Activated CD4-positive, alpha-beta T cell treated with anti-CD3 and anti-CD28 coated beads, Interleukin-2, amount 50 U/mL, for 1 hour (primary cell): ENCODE data around the gene KLHL2.
"Not testable (repeated sequence)": the region's sequence is repeated elsewhere in the genome, so short reads cannot be mapped to it uniquely, and the experiment has no call there.

ENCODE experiments used
- DNase-seq: peaks from one replicate; pipeline ENCODE4 v3.0.0-alpha.2; 2020

KLHL2 gene

GRCh38 chr4:165207431-165208220 lies at the start of gene KLHL2:
Gene KLHL2 (plus strand): TSS chr4:165207561. CDS start chr4:165207877, 316 bp downstream.
- DNase-seq = peak; percentile 61

- no peak for DNase-seq
Measured at GRCh38 chr4:165158762-165159161, 48.6 kb upstream of the KLHL2 start.

- DNase-seq = no peak
Measured at GRCh38 chr4:165164257-165164656, 43.1 kb upstream of the KLHL2 start.

GRCh38 chr4:165166872-165167271 lies 40.5 kb upstream of the KLHL2 start:
- not testable (repeated sequence) for DNase-seq

- DNase-seq = no peak
Measured at GRCh38 chr4:165167650-165168049, 39.7 kb upstream of the KLHL2 start.

- DNase-seq = no peak
Measured at GRCh38 chr4:165170819-165171218, 36.5 kb upstream of the KLHL2 start.

- not testable (repeated sequence) for DNase-seq
Measured at GRCh38 chr4:165175470-165175869, 31.9 kb upstream of the KLHL2 start.

GRCh38 chr4:165175879-165176278 lies 31.5 kb upstream of the KLHL2 start:
- no peak for DNase-seq

- no peak for DNase-seq
Measured at GRCh38 chr4:165177725-165178666, 29.4 kb upstream of the KLHL2 start.

- no peak for DNase-seq
Measured at GRCh38 chr4:165184220-165184619, 23.1 kb upstream of the KLHL2 start.

GRCh38 chr4:165184998-165185397 lies 22.4 kb upstream of the KLHL2 start:
- not testable (repeated sequence) for DNase-seq

GRCh38 chr4:165185448-165185847 lies 21.9 kb upstream of the KLHL2 start:
- no peak for DNase-seq

- no peak for DNase-seq
Measured at GRCh38 chr4:165190591-165191347, 16.6 kb upstream of the KLHL2 start.

- DNase-seq = no peak
Measured at GRCh38 chr4:165191348-165191656, 16.1 kb upstream of the KLHL2 start.

GRCh38 chr4:165191814-165192499 lies 15.4 kb upstream of the KLHL2 start:
- no peak for DNase-seq

GRCh38 chr4:165192500-165192898 lies 14.9 kb upstream of the KLHL2 start:
- no peak for DNase-seq

- no peak for DNase-seq
Measured at GRCh38 chr4:165192956-165193355, 14.4 kb upstream of the KLHL2 start.

GRCh38 chr4:165194368-165194767 lies 13.0 kb upstream of the KLHL2 start:
- DNase-seq = no peak

- no peak for DNase-seq
Measured at GRCh38 chr4:165198329-165198728, 9.0 kb upstream of the KLHL2 start.

GRCh38 chr4:165199286-165199685 lies 8.1 kb upstream of the KLHL2 start:
- DNase-seq = no peak

- no peak for DNase-seq
Measured at GRCh38 chr4:165199722-165200121, 7.6 kb upstream of the KLHL2 start.

- no peak for DNase-seq
Measured at GRCh38 chr4:165201806-165202205, 5.6 kb upstream of the KLHL2 start.
